HepG2 (cell line): Measurements from ENCODE around the gene NINL. TPM values are rescaled to one million over a fixed set of nuclear protein-coding genes. Genes with fewer than 3 reads are reported as not detected.
A peak's percentile ranks its signal among the peaks of the same experiment; 100 is the strongest.

ENCODE experiments used
- ATF2 ChIP-seq: sonication (generic); formaldehyde crosslinking; IDR thresholded peaks from 2 replicates; pipeline ENCODE4 v1.4.0; 2020; ENCODE audit warnings: missing genetic modification reagents
- EZH2 ChIP-seq: conservative IDR thresholded peaks from 2 replicates; pipeline ENCODE4 v1.6.1; 2012; ENCODE audit warnings: mild to moderate bottlenecking, low read depth, low read length, moderate library complexity
- HNF4A ChIP-seq: sonication (generic); formaldehyde crosslinking; IDR thresholded peaks from 2 replicates; pipeline ENCODE4 v1.4.0; 2020; ENCODE audit warnings: missing genetic modification reagents
- PTBP1 ChIP-seq: fragments of 200-400 bp; formaldehyde crosslinking; IDR thresholded peaks from 2 replicates; pipeline ENCODE4 v1.6.1; 2018; ENCODE audit warnings: low read length, low read depth; ENCODE audit not compliant: poor library complexity, severe bottlenecking
- RARA ChIP-seq: IDR thresholded peaks from 2 replicates; pipeline ENCODE4 v1.6.1; 2016; ENCODE audit warnings: missing genetic modification reagents, missing compliant biosample characterization
- ZNF101 ChIP-seq: sonication (generic); formaldehyde crosslinking; IDR thresholded peaks from 2 replicates; pipeline ENCODE4 v1.4.0; 2020; ENCODE audit warnings: mild to moderate bottlenecking, low read depth, missing genetic modification reagents, borderline replicate concordance
- ZNF292 ChIP-seq: sonication (generic); formaldehyde crosslinking; IDR thresholded peaks from 2 replicates; pipeline ENCODE4 v1.8.1; 2022; ENCODE audit warnings: mild to moderate bottlenecking, low read depth, missing genetic modification reagents, borderline replicate concordance
- ZNF331 ChIP-seq: sonication (generic); formaldehyde crosslinking; IDR thresholded peaks from 2 replicates; pipeline ENCODE4 v1.4.0; 2020; ENCODE audit warnings: missing genetic modification reagents
- ZNF713 ChIP-seq: sonication (generic); formaldehyde crosslinking; IDR thresholded peaks from 2 replicates; pipeline ENCODE4 v1.4.0; 2020; ENCODE audit warnings: mild to moderate bottlenecking, missing genetic modification reagents
- polyA plus RNA-seq, 8 experiments: library from polyadenylated mRNA; depleted of rRNA in 3 of 8; stranded (reverse) in 7 of 8; unstranded in 1 of 8; fragments of >200 nt; fragmentation: Illumina TruSeq in 4 of 8; extraction: Trizol in 4 of 8; gene quantifications; 2 replicates each; pipeline versions ENCODE4 v1.2.1 to v1.2.3, GENCODE V29; 2011 to 2016; ENCODE audit warnings: low read depth in 4 of 8, missing spikeins in 1 of 8, mixed read lengths in 1 of 8; ENCODE audit not compliant: insufficient read depth in 1 of 8
- total RNA-seq, 5 experiments: library from RNA; depleted of rRNA; stranded (reverse); fragments of >200 nt; fragmentation: Illumina TruSeq; extraction: Trizol; gene quantifications; 2 replicates each; pipeline ENCODE4 v1.2.3, GENCODE V29; 2016; ENCODE audit warnings: low read depth in 1 of 5
- TF ChIP-seq, protein P1 (sequence below): IDR thresholded peaks from 2 replicates; pipeline ENCODE4 v1.6.1; 2016; ENCODE audit warnings: low read depth, borderline replicate concordance
- TF ChIP-seq, protein P2 (sequence below): IDR thresholded peaks from 2 replicates; pipeline ENCODE4 v1.6.1; 2016; ENCODE audit warnings: low read depth, control low read depth
- TF ChIP-seq, protein P3 (sequence below): sonication (generic); formaldehyde crosslinking; IDR thresholded peaks from one replicate; pipeline ENCODE4 v1.5.1; 2020; ENCODE audit warnings: mild to moderate bottlenecking, missing genetic modification reagents; ENCODE audit errors: not compliant biosample characterization
- TF ChIP-seq, protein P4 (sequence below): sonication (generic); formaldehyde crosslinking; conservative IDR thresholded peaks from 2 replicates; pipeline ENCODE4 v1.4.0; 2020; ENCODE audit warnings: mild to moderate bottlenecking, missing genetic modification reagents, moderate library complexity

Gene NINL
- total and polyA plus RNA-seq, 2 of the 13 experiments (the other 11 are each of a cell fraction or from before 2014, with no cell fraction given): 32.3 to 34.3 TPM

- TF ChIP-seq ZNF292 (CRISPR knock-in tag) (peak; percentile 35; the same call in 1 of the 2 replicates), ZNF713 (CRISPR knock-in tag) (peak; percentile 90; the same call in 1 of the 2 replicates), EZH2 (no peak), ATF2 (CRISPR knock-in tag) (no peak), RARA (no peak), ZNF101 (CRISPR knock-in tag) (no peak; the same call in 1 of the 2 replicates), HNF4A (CRISPR knock-in tag) (no peak), PTBP1 (no peak), ZNF331 (CRISPR knock-in tag) (no peak)
- TF ChIP-seq, protein P1, sequence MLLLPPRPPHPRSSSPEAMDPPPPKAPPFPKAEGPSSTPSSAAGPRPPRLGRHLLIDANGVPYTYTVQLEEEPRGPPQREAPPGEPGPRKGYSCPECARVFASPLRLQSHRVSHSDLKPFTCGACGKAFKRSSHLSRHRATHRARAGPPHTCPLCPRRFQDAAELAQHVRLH (CRISPR knock-in tag): no peak
- TF ChIP-seq, protein P2, sequence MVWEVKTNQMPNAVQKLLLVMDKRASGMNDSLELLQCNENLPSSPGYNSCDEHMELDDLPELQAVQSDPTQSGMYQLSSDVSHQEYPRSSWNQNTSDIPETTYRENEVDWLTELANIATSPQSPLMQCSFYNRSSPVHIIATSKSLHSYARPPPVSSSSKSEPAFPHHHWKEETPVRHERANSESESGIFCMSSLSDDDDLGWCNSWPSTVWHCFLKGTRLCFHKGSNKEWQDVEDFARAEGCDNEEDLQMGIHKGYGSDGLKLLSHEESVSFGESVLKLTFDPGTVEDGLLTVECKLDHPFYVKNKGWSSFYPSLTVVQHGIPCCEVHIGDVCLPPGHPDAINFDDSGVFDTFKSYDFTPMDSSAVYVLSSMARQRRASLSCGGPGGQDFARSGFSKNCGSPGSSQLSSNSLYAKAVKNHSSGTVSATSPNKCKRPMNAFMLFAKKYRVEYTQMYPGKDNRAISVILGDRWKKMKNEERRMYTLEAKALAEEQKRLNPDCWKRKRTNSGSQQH (CRISPR knock-in tag): no peak
- TF ChIP-seq, protein P3, sequence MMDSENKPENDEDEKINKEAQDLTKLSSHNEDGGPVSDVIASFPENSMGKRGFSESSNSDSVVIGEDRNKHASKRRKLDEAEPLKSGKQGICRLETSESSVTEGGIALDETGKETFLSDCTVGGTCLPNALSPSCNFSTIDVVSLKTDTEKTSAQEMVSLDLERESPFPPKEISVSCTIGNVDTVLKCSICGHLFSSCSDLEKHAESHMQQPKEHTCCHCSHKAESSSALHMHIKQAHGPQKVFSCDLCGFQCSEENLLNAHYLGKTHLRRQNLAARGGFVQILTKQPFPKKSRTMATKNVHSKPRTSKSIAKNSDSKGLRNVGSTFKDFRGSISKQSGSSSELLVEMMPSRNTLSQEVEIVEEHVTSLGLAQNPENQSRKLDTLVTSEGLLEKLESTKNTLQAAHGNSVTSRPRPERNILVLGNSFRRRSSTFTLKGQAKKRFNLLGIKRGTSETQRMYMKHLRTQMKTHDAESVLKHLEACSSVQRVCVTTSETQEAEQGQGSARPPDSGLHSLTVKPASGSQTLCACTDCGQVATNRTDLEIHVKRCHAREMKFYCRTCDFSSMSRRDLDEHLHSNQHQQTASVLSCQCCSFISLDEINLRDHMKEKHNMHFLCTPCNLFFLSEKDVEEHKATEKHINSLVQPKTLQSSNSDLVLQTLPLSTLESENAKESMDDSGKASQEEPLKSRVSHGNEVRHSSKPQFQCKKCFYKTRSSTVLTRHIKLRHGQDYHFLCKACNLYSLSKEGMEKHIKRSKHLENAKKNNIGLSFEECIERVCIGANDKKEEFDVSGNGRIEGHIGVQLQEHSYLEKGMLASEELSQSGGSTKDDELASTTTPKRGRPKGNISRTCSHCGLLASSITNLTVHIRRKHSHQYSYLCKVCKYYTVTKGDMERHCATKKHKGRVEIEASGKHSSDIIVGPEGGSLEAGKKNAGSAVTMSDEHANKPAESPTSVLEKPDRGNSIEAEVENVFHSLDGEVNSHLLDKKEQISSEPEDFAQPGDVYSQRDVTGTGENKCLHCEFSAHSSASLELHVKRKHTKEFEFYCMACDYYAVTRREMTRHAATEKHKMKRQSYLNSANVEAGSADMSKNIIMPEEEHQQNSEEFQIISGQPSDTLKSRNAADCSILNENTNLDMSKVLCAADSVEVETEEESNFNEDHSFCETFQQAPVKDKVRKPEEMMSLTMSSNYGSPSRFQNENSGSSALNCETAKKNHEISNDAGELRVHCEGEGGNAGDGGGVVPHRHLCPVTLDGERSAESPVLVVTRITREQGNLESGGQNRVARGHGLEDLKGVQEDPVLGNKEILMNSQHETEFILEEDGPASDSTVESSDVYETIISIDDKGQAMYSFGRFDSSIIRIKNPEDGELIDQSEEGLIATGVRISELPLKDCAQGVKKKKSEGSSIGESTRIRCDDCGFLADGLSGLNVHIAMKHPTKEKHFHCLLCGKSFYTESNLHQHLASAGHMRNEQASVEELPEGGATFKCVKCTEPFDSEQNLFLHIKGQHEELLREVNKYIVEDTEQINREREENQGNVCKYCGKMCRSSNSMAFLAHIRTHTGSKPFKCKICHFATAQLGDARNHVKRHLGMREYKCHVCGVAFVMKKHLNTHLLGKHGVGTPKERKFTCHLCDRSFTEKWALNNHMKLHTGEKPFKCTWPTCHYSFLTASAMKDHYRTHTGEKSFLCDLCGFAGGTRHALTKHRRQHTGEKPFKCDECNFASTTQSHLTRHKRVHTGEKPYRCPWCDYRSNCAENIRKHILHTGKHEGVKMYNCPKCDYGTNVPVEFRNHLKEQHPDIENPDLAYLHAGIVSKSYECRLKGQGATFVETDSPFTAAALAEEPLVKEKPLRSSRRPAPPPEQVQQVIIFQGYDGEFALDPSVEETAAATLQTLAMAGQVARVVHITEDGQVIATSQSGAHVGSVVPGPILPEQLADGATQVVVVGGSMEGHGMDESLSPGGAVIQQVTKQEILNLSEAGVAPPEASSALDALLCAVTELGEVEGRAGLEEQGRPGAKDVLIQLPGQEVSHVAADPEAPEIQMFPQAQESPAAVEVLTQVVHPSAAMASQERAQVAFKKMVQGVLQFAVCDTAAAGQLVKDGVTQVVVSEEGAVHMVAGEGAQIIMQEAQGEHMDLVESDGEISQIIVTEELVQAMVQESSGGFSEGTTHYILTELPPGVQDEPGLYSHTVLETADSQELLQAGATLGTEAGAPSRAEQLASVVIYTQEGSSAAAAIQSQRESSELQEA: no peak
- TF ChIP-seq, protein P4, sequence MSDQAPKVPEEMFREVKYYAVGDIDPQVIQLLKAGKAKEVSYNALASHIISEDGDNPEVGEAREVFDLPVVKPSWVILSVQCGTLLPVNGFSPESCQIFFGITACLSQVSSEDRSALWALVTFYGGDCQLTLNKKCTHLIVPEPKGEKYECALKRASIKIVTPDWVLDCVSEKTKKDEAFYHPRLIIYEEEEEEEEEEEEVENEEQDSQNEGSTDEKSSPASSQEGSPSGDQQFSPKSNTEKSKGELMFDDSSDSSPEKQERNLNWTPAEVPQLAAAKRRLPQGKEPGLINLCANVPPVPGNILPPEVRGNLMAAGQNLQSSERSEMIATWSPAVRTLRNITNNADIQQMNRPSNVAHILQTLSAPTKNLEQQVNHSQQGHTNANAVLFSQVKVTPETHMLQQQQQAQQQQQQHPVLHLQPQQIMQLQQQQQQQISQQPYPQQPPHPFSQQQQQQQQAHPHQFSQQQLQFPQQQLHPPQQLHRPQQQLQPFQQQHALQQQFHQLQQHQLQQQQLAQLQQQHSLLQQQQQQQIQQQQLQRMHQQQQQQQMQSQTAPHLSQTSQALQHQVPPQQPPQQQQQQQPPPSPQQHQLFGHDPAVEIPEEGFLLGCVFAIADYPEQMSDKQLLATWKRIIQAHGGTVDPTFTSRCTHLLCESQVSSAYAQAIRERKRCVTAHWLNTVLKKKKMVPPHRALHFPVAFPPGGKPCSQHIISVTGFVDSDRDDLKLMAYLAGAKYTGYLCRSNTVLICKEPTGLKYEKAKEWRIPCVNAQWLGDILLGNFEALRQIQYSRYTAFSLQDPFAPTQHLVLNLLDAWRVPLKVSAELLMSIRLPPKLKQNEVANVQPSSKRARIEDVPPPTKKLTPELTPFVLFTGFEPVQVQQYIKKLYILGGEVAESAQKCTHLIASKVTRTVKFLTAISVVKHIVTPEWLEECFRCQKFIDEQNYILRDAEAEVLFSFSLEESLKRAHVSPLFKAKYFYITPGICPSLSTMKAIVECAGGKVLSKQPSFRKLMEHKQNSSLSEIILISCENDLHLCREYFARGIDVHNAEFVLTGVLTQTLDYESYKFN: no peak
Observed at GRCh38 chr20:25622450-25623224, 37.3 kb upstream of the NINL start (continued).
